KOPT-K1 (cell line): ENCODE measurements around the gene PIBF1.
"Not testable (repeated sequence)": the region's sequence is repeated elsewhere in the genome, so short reads cannot be mapped to it uniquely, and the experiment has no call there.

Experiments
- H3K27ac ChIP-seq: fragments of 200-600 bp; sonication (generic); 2 replicates; pipeline ENCODE4 v1.5.1; 2016; ENCODE audit warnings: antibody characterized with exemption, mild to moderate bottlenecking, low read depth, low read length; ENCODE audit not compliant: poor library complexity, severe bottlenecking
- H3K36me3 ChIP-seq: fragments of 200-600 bp; sonication (generic); 2 replicates; pipeline ENCODE4 v1.5.1; 2017; ENCODE audit warnings: antibody characterized with exemption, mild to moderate bottlenecking, low read length, moderate library complexity; ENCODE audit not compliant: insufficient read depth
- H3K9me3 ChIP-seq: fragments of 200-600 bp; sonication (generic); 2 replicates; pipeline ENCODE4 v1.5.1; 2017; ENCODE audit warnings: antibody characterized with exemption, low read length, mild to moderate bottlenecking; ENCODE audit not compliant: insufficient read depth, poor library complexity, severe bottlenecking

The PIBF1 gene

GRCh38 chr13:72781451-72782439 is at the start of gene PIBF1, which contains the start of gene DIS3:
PIBF1 (plus strand) TSS chr13:72782133; CDS start chr13:72783470, 1,337 bp downstream.
DIS3 (minus strand) TSS chr13:72781900; CDS start chr13:72781832, 68 bp downstream.
- H3K36me3 ChIP-seq, result peaks cover 56% of the 10 kb centered on the region
- peak within 1 kb of the TSS; percentile 84 for H3K27ac ChIP-seq
- no peaks in the 10 kb centered on the region for H3K9me3 ChIP-seq

DNA sequence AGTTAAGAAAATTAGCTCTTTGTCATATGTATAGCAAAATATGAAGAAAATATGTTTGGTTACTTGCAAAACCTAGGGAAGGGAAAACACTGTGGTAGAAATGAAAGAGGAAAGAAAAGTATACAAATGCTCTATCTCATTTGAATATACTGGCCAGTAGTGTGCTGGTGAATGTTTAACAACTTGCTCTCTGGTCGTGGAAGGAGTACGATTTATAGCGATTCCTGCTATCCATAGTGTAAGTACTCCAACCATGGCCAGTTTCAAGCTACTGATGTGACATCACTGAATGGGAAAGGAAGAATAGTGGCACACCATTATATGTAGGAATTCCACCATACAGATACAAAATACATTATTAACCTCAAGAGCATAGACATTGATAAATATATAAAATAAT is 44.9 kb upstream of the PIBF1 start:
- Histone ChIP-seq H3K36me3 (peaks cover 87% of the 10 kb centered on the region), H3K27ac (no peak overlapping the region)

GRCh38 chr13:72740015-72740414 is 41.9 kb upstream of the PIBF1 start:
- Histone ChIP-seq H3K36me3 (peaks cover 92% of the 10 kb centered on the region), H3K27ac (no peak overlapping the region)

More for the DNA sequence above, 44.9 kb upstream of the PIBF1 start:
- no peaks in the 10 kb centered on the region for H3K9me3 ChIP-seq

GRCh38 chr13:72745260-72745659 is 36.7 kb upstream of the PIBF1 start:
- Histone ChIP-seq H3K9me3 (no peaks in the 10 kb centered on the region), H3K36me3 (peaks cover 99% of the 10 kb centered on the region), H3K27ac (no peak overlapping the region)

More at GRCh38 chr13:72740015-72740414, 41.9 kb upstream of the PIBF1 start:
- no peaks in the 10 kb centered on the region for H3K9me3 ChIP-seq

- no peak overlapping the region for H3K27ac ChIP-seq
- peaks cover 99% of the 10 kb centered on the region for H3K36me3 ChIP-seq
- no peaks in the 10 kb centered on the region for H3K9me3 ChIP-seq
Observed at GRCh38 chr13:72751220-72751619, 30.7 kb upstream of the PIBF1 start.

GRCh38 chr13:72754111-72754510 is 27.8 kb upstream of the PIBF1 start:
- Histone ChIP-seq H3K36me3 (peaks cover 99% of the 10 kb centered on the region), H3K27ac (no peak overlapping the region), H3K9me3 (no peaks in the 10 kb centered on the region)

GRCh38 chr13:72757792-72758535 is 24.0 kb upstream of the PIBF1 start:
- peaks cover 99% of the 10 kb centered on the region for H3K36me3 ChIP-seq
- no peak overlapping the region for H3K27ac ChIP-seq
- no peaks in the 10 kb centered on the region for H3K9me3 ChIP-seq

GRCh38 chr13:72760189-72760588 is 21.7 kb upstream of the PIBF1 start:
- Histone ChIP-seq H3K9me3 (no peaks in the 10 kb centered on the region), H3K27ac (no peak overlapping the region), H3K36me3 (peaks cover 99% of the 10 kb centered on the region)

DNA sequence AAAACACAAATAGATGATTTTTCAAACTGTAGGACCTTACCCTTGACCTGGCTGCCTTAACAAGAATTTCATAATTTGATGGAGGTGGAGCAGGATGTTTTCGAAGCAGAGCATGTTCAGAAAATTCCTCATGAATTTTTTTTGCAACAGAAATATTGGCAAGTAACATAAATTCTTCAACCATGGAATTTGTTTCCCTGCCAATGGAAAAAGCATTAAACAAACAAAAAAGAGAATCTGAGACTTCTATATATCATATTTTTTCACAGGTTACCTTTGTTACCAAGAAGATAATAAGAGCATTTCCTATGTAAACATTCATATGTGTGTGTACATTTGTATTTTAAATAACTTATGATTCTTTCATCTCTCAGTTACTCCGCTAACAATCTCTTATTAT is 18.5 kb upstream of the PIBF1 start:
- H3K27ac ChIP-seq, result no peak overlapping the region
- H3K9me3 ChIP-seq, result no peaks in the 10 kb centered on the region
- H3K36me3 ChIP-seq, result peaks cover 100% of the 10 kb centered on the region

DNA sequence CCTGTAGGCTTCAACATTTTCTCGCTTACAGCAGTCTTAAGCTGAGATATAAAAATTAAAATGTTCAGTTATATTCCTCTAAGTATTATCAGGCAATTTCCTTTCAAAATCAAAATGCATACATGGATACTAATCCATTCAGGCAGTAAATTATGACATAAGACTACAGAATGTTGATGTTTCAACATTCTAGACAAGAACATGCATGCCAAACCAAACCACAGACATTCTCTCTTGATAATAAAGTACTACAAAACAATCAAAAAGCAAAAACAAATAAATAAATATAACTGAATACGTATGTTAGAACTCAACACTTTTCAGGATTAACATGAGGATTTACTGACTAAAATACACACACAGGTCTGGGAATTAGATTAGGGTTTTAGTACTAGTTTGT is 7.9 kb upstream of the PIBF1 start:
- H3K9me3 ChIP-seq, result no peaks in the 10 kb centered on the region
- no peak overlapping the region for H3K27ac ChIP-seq
- H3K36me3 ChIP-seq, result peaks cover 100% of the 10 kb centered on the region

DNA sequence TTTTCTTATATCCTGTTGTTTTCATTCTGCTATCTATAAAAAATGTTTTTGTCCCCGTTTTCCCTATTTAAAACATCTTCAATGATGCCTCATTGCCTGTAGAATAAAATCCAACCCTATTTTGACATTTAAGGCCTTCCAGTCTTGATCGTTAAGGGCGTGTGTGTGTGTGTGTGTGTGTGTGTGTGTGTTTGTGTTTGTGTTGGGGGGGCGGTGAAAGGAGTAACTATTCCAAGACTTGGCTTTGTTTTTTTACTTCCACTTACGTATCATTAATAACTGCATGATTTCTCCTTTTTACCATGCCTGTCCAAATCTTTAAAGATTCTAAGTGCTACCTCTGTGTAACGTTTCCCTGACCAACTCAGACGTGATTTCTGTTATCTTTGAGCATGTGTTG is 784 bp downstream of the PIBF1 start:
- Histone ChIP-seq H3K27ac (peak overlapping the region; percentile 84), H3K36me3 (peaks cover 53% of the 10 kb centered on the region), H3K9me3 (no peaks in the 10 kb centered on the region)

DNA sequence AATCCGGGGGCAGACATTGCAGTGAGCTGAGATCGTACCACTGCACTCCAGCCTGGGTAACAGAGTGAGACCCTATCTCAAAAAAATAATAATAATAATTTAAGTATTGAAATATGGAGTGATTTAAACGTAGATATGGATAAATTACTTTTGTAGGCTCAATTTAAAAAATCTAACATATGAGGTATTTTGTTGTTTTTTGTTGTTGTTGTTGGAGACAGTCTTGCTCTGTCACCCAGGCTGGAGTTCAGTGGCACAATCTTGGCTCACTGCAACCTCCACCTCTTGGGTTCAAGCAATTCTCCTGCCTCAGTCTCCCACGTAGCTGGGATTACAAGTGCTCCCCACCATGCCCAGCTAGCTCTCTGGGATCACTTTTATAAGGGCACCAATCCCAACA is 2.7 kb downstream of the PIBF1 start:
- H3K9me3 ChIP-seq, H3K27ac ChIP-seq: not testable (repeated sequence)
- H3K36me3 ChIP-seq, result peaks cover 46% of the 10 kb centered on the region

DNA sequence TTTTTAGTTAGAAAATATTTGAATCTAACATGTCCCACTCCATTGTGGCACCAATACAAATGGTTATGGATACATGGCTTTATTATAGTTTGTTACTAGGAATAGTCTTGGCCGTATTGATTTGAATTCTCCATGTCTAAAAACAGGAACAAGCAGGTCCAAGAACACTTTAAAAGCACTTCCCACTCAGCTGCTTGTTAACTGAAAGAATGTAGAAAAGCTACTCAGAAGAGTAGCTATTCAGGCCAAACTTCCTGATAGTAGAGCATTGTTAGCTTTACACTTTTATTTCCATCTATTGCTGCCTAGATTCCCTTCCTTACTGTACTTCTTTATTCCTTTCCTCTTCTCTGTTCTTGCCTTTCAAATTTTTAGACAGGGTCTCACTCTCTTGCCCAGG is 6.9 kb downstream of the PIBF1 start:
- Histone ChIP-seq H3K27ac (no peak overlapping the region), H3K9me3 (no peaks in the 10 kb centered on the region), H3K36me3 (peaks cover 75% of the 10 kb centered on the region)

DNA sequence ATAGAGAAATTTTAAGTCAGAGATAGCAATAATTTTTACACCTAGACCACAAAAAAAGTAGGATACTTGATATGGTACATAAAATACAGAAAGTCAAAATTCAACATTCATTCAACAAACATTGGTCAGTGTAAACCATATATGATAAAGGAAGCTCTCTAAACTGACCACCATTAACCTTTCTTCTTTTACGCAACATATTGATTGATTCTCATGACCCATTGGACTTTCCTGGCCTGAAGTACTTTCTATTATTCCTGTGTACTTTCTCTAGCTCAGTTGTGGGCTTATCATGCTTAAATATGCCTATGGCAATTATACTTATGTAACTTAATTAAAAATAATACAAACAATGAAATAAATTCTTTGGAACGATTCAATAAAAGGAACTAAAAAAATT is 10.7 kb downstream of the PIBF1 start:
- Histone ChIP-seq H3K27ac (no peak overlapping the region), H3K9me3 (peaks cover 4% of the 10 kb centered on the region), H3K36me3 (peaks cover 85% of the 10 kb centered on the region)

DNA sequence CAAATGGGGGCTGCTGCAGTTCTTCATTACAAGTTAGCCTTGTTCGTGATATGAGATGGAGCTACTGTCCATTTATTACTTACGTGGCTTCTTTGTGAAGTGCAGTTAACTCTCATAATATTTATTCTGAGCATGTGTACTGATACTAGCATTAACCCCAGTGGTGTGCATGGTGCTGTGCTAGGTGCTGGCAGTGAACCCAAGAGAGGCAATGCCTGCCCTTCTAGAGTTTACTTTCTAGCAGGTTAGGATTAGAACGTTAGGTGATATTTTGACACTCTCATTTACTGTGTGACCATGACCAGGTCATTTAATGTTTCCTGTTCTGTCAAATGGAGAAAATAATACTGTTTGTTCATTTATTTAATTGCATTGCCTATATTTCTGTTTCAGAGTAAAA is 16.9 kb downstream of the PIBF1 start:
- H3K27ac ChIP-seq, result no peak overlapping the region
- peaks cover 4% of the 10 kb centered on the region for H3K9me3 ChIP-seq
- H3K36me3 ChIP-seq, result peaks cover 96% of the 10 kb centered on the region
